Left lung (tissue), 10 donors: Measurements from ENCODE around the gene MYPOP. TPM values are rescaled to one million over a fixed set of nuclear protein-coding genes. Genes with fewer than 3 reads are reported as not detected.

Experiments used
- ATAC-seq: fragments of 200-7000 bp; cut with Tn5 transposase; one replicate; pipeline ENCODE4 v1.9.1; 2020; ENCODE audit warnings: moderate library complexity
- DNase-seq, 4 donors: peaks; one replicate each; pipeline ENCODE4 v3.0.0-alpha.2; 2013 to 2020
- H3K27ac ChIP-seq, 2 donors: fragments of 200-600 bp; sonication (generic) in 1 of 2; one replicate each; pipeline versions ENCODE4 v1.5.0 to v1.8.0; 2020 to 2021
- H3K27me3 ChIP-seq, 2 donors: fragments of 200-600 bp; sonication (generic) in 1 of 2; one replicate each; pipeline versions ENCODE4 v1.5.0 to v1.8.0; 2020 to 2021
- H3K36me3 ChIP-seq, 2 donors: fragments of 200-600 bp; sonication (generic) in 1 of 2; one replicate each; pipeline versions ENCODE4 v1.5.0 to v1.8.0; 2020 to 2021
- H3K4me1 ChIP-seq, 2 donors: fragments of 200-600 bp; one replicate each; pipeline ENCODE4 v1.8.0; 2021
- H3K4me3 ChIP-seq, 2 donors: fragments of 200-600 bp; sonication (generic) in 1 of 2; one replicate each; pipeline versions ENCODE4 v1.5.0 to v1.8.0; 2020 to 2021; ENCODE audit warnings: mild to moderate bottlenecking in 1 of 2
- H3K9me3 ChIP-seq, 2 donors: fragments of 200-600 bp; sonication (generic) in 1 of 2; one replicate each; pipeline versions ENCODE4 v1.5.0 to v1.8.0; 2020 to 2021
- CTCF ChIP-seq, 2 donors: fragments of 200-600 bp; sonication (generic) in 1 of 2; IDR thresholded peaks; one replicate each; pipeline versions ENCODE4 v1.5.0 to v1.8.0; 2021; ENCODE audit warnings: antibody characterized with exemption in 2 of 2
- intact Hi-C, 2 donors: fragments of 100-400 bp; cut with DNase I; formaldehyde crosslinking; loops; one replicate each; pipeline versions ENCODE4 v1.11.2 to v1.14.2; 2022
- polyA plus RNA-seq, 6 donors: library from polyadenylated mRNA; unstranded; fragments of 120-200 nt; gene quantifications; one replicate each; pipeline ENCODE4 v1.2.1, GENCODE V29; 2013; ENCODE audit not compliant: insufficient read length in 6 of 6
- total RNA-seq, 2 donors: library from RNA; stranded (reverse); fragmentation: NEBNext Ultra II Directional; extraction: Animal tissue kit (Norgen Biotek cat#: 25700); gene quantifications; one replicate each; pipeline ENCODE4 v1.2.1, GENCODE V29; 2021
- donor health status: DM: no; HTN: yes; CAD: no.
- donor health status: DM: no; HTN: no; CAD: no.

Gene MYPOP
- total and polyA plus RNA-seq, 8 donors, result 3.6 to 8.7 (median 5.3) TPM

GRCh38 chr19:45913874-45914830 is 11.7 kb upstream of the MYPOP start, which contains the start of gene NANOS2:
Gene NANOS2 (minus strand): TSS chr19:45914778. CDS start chr19:45914693, 85 bp downstream.
- Histone ChIP-seq H3K4me1 (no peaks in the 10 kb centered on the region), H3K27ac (no peak within 1 kb of the TSS), H3K9me3 (no peaks in the 10 kb centered on the region), H3K27me3 (peaks cover 0 to 46% of the 10 kb centered on the region in 2 donors), H3K36me3 (no peaks in the 10 kb centered on the region), H3K4me3 (no peak within 1 kb of the TSS)
- DNase-seq, result peak in 1 of 4 donors; percentile 69
- ATAC-seq, result peak; percentile 27
- no peak for TF ChIP-seq CTCF (IDR thresholded peaks at IDR 0.05)
- intact Hi-C loops, result no loop called here

GRCh38 chr19:45911291-45911690 is 8.9 kb upstream of the MYPOP start:
- no peak overlapping the region for H3K27ac ChIP-seq
- H3K4me3 ChIP-seq, result no peak overlapping the region
- peaks cover 0 to 30% of the 10 kb centered on the region in 2 donors for H3K27me3 ChIP-seq
- H3K9me3 ChIP-seq, result no peaks in the 10 kb centered on the region
- H3K36me3 ChIP-seq, result no peaks in the 10 kb centered on the region
- no peak for DNase-seq
- intact Hi-C loops, result no loop called here
- no peaks in the 10 kb centered on the region for H3K4me1 ChIP-seq
- no peak for TF ChIP-seq CTCF (IDR thresholded peaks at IDR 0.05)
- no peak for ATAC-seq

- TF ChIP-seq CTCF (IDR thresholded peaks at IDR 0.05), result no peak
- Histone ChIP-seq H3K27ac (no peak overlapping the region), H3K4me3 (no peak overlapping the region), H3K36me3 (no peaks in the 10 kb centered on the region), H3K4me1 (no peaks in the 10 kb centered on the region), H3K9me3 (no peaks in the 10 kb centered on the region), H3K27me3 (peaks cover 0 to 14% of the 10 kb centered on the region in 2 donors)
- ATAC-seq (no peak), DNase-seq (no peak)
- intact Hi-C loops, result no loop called here
These were observed 6.5 kb upstream of the MYPOP start for GRCh38 chr19:45908956-45909355.

GRCh38 chr19:45906221-45906620 is 3.8 kb upstream of the MYPOP start:
- H3K9me3 ChIP-seq, result no peaks in the 10 kb centered on the region
- ATAC-seq, result no peak
- no peak for DNase-seq
- no peak overlapping the region for H3K4me3 ChIP-seq
- H3K4me1 ChIP-seq, result peaks cover 6 to 11% of the 10 kb centered on the region in 2 donors
- no peak overlapping the region for H3K27ac ChIP-seq
- peaks cover 0 to 6% of the 10 kb centered on the region in 2 donors for H3K27me3 ChIP-seq
- no peaks in the 10 kb centered on the region for H3K36me3 ChIP-seq
- no peak for TF ChIP-seq CTCF (IDR thresholded peaks at IDR 0.05)
- intact Hi-C loops, result no loop called here

GRCh38 chr19:45905011-45905410 is 2.6 kb upstream of the MYPOP start:
- Histone ChIP-seq H3K27ac (no peak overlapping the region), H3K4me1 (peaks cover 11 to 20% of the 10 kb centered on the region in 2 donors), H3K36me3 (no peaks in the 10 kb centered on the region), H3K9me3 (no peaks in the 10 kb centered on the region), H3K4me3 (no peak overlapping the region), H3K27me3 (no peaks in the 10 kb centered on the region)
- TF ChIP-seq CTCF (IDR thresholded peaks at IDR 0.05), result no peak
- no peak for DNase-seq
- intact Hi-C loops, result no loop called here
- no peak for ATAC-seq
